Large intestine (tissue), 3 donors: ENCODE results near the gene RBBP7. TPM values are rescaled to one million over a fixed set of nuclear protein-coding genes. Genes with fewer than 3 reads are reported as not detected.

Source experiments
- DNase-seq, 2 donors: peaks; one replicate each; pipeline versions ENCODE4 v3.0.0 to v3.0.0-alpha.2; 2013
- H3K27ac ChIP-seq: one replicate; pipeline ENCODE4 v1.5.1; 2013; ENCODE audit warnings: low read length
- H3K27me3 ChIP-seq: 2 replicates; pipeline ENCODE4 v1.6.1; 2013; ENCODE audit warnings: low read length; ENCODE audit not compliant: control insufficient read depth, insufficient read depth
- H3K36me3 ChIP-seq: 2 replicates; pipeline ENCODE4 v1.6.1; 2013; ENCODE audit warnings: low read length; ENCODE audit not compliant: control insufficient read depth, insufficient read depth
- H3K4me1 ChIP-seq: one replicate; pipeline ENCODE4 v1.6.1; 2013; ENCODE audit warnings: low read length; ENCODE audit not compliant: control insufficient read depth, insufficient read depth
- H3K4me3 ChIP-seq: one replicate; pipeline ENCODE4 v1.5.1; 2013; ENCODE audit warnings: low read length
- H3K9me3 ChIP-seq: one replicate; pipeline ENCODE4 v1.6.1; 2013; ENCODE audit warnings: mild to moderate bottlenecking, low read depth, low read length, moderate library complexity; ENCODE audit not compliant: control insufficient read depth
- WGBS: methylation state at CpG from one replicate; pipeline ENCODE4 v1.1.5; 2013; ENCODE audit warnings: low lambda C conversion rate; ENCODE audit not compliant: insufficient coverage; 5-methylcytosine and 5-hydroxymethylcytosine counted together
- polyA plus RNA-seq: library from polyadenylated mRNA; unstranded; fragments of 120-200 nt; gene quantifications from one replicate; pipeline ENCODE4 v1.2.1, GENCODE V29; 2013

Gene RBBP7
- polyA plus RNA-seq, 1 donor: 132 TPM

DNA sequence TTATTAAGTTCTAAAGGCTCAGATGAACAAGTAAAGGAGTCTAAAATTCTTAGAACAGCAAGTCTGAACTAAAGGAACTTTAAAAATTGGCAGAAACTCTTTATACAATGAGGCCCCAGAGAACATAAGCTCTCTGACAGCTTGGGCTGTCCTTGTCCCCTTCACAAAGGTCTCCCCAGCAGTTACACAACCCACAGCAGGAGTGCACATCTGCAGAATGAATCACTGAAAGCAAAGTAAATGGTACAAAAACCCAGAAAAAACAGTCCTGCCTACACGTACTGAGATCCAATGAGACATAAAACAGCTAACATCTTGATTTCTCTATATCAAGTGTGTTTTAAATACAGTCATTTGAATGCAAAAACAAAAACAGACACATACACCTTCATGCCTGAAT is 18.7 kb downstream of the RBBP7 start:
- no peaks in the 10 kb centered on the region for H3K4me1 ChIP-seq
- H3K27ac ChIP-seq: no peak overlapping the region
- H3K4me3 ChIP-seq: no peak overlapping the region
- no peaks in the 10 kb centered on the region for H3K9me3 ChIP-seq
- no peaks in the 10 kb centered on the region for H3K27me3 ChIP-seq
- peaks cover 44% of the 10 kb centered on the region for H3K36me3 ChIP-seq
- DNase-seq: no peak
- WGBS: no CpG with 5 or more reads among the region's 1 CpG

DNA sequence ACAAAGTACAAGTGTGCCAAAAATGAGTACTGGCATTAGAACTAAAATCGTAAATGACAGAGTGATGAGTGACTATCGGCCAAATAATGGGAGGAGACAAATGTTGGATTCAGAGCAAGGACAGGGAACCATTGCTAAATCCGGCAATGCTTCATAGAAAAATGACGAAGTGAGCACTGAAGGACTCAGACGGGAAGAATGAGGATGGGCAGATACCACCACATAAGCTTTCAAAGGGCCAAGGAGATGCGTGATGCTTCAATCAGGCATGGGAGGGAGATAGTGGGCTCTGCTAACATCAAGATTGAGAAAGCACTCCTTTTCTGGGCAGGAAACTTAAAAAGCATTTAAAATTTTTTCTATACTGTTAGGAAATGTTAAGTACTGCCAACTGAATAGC is 21.6 kb downstream of the RBBP7 start:
- H3K27ac ChIP-seq: no peak overlapping the region
- WGBS: no CpG with 5 or more reads among the region's 6 CpGs
- H3K4me3 ChIP-seq: no peak overlapping the region

DNA sequence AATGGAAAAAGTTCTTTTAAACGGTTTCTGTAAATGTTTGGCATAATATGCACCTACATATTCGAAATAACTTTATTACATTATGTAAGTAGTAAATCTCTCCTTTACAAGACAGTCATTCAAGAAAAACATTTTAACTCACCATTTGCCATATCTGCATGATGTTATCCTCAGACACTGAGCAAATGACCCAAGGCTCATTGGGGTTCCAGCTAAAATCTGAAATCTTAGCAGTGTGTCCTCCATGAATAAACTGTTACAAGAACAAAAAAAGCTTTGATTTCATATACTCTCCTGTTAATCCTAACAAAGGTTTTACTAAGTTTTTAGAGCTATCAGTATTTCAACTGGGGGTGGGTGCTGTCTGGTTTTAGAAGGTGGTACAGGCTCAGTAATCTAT is 24.5 kb downstream of the RBBP7 start:
- peaks cover 36% of the 10 kb centered on the region for H3K36me3 ChIP-seq
- no peaks in the 10 kb centered on the region for H3K4me1 ChIP-seq
- no peak overlapping the region for H3K27ac ChIP-seq
- H3K9me3 ChIP-seq: no peaks in the 10 kb centered on the region
- H3K4me3 ChIP-seq: no peak overlapping the region
- H3K27me3 ChIP-seq: no peaks in the 10 kb centered on the region
- DNase-seq: no peak
- WGBS: no CpG with 5 or more reads among the region's 2 CpGs

More for the DNA sequence above, 21.6 kb downstream of the RBBP7 start:
- H3K9me3 ChIP-seq: no peaks in the 10 kb centered on the region
- no peaks in the 10 kb centered on the region for H3K27me3 ChIP-seq
- peaks cover 43% of the 10 kb centered on the region for H3K36me3 ChIP-seq
- H3K4me1 ChIP-seq: no peaks in the 10 kb centered on the region
- no peak for DNase-seq

DNA sequence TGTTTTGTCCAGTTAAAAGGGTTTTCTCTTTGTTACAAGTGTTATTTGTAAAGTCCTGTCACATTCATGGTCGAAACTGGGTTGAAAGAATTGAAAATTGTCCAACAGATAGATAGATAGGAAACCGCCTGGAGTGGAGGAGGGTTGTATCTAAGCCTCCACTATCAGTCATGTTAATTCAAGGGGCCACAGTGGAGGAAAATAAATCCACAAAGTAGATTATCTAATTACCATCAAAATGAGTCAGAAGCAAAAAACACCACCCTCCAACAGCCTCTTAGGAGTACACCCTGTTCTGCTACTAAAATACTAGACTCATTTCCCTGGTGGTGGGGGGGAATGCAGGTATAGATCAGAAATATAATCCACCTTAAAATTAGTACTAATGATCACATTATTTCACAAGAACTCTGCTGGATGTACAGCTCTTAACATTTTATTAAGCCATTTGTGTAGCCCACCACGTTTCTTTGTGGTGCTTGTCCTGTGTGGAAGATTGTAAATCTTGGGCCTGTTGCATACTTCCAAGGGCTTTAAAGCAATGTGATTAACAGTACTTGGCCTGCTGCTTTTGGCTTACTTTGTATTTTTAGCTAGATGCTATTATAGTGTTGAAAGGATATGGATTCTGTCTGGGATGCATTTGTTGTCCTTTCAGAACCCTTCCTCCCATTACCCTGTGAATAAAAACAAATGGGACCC is 26.8 kb downstream of the RBBP7 start:
- Histone ChIP-seq H3K27me3 (no peaks in the 10 kb centered on the region), H3K9me3 (no peaks in the 10 kb centered on the region), H3K4me3 (no peak overlapping the region), H3K27ac (no peak overlapping the region), H3K4me1 (no peaks in the 10 kb centered on the region), H3K36me3 (peaks cover 31% of the 10 kb centered on the region)
- no CpG with 5 or more reads among the region's 3 CpGs for WGBS
- DNase-seq: no peak

- H3K27me3 ChIP-seq: no peaks in the 10 kb centered on the region
- H3K27ac ChIP-seq: no peak overlapping the region
- no CpG with 5 or more reads among the region's 3 CpGs for WGBS
- H3K9me3 ChIP-seq: no peaks in the 10 kb centered on the region
- H3K4me1 ChIP-seq: no peaks in the 10 kb centered on the region
- peaks cover 27% of the 10 kb centered on the region for H3K36me3 ChIP-seq
- no peak overlapping the region for H3K4me3 ChIP-seq
- DNase-seq: no peak
Measured at GRCh38 chrX:16842684-16843083, 27.5 kb downstream of the RBBP7 start.

GRCh38 chrX:16839852-16840460 is 30.2 kb downstream of the RBBP7 start:
- no CpG with 5 or more reads among the region's 14 CpGs for WGBS
- no peak overlapping the region for H3K27ac ChIP-seq
- no peak for DNase-seq
- H3K36me3 ChIP-seq: peaks cover 23% of the 10 kb centered on the region
- no peaks in the 10 kb centered on the region for H3K9me3 ChIP-seq
- H3K27me3 ChIP-seq: no peaks in the 10 kb centered on the region
- H3K4me1 ChIP-seq: no peaks in the 10 kb centered on the region
- H3K4me3 ChIP-seq: no peak overlapping the region

GRCh38 chrX:16839219-16839851 is 30.8 kb downstream of the RBBP7 start:
- no peak for DNase-seq
- Histone ChIP-seq H3K4me1 (no peaks in the 10 kb centered on the region), H3K9me3 (no peaks in the 10 kb centered on the region), H3K27ac (no peak overlapping the region), H3K4me3 (no peak overlapping the region), H3K27me3 (no peaks in the 10 kb centered on the region), H3K36me3 (peaks cover 24% of the 10 kb centered on the region)
- WGBS: no CpG with 5 or more reads among the region's 5 CpGs

- Histone ChIP-seq H3K4me3 (no peak overlapping the region), H3K9me3 (no peaks in the 10 kb centered on the region), H3K4me1 (no peaks in the 10 kb centered on the region), H3K36me3 (peaks cover 26% of the 10 kb centered on the region), H3K27me3 (no peaks in the 10 kb centered on the region), H3K27ac (no peak overlapping the region)
- WGBS: no CpG with 5 or more reads among the region's 11 CpGs
- DNase-seq: no peak
Measured at GRCh38 chrX:16838202-16839066, 31.7 kb downstream of the RBBP7 start.

- Histone ChIP-seq H3K27me3 (no peaks in the 10 kb centered on the region), H3K9me3 (no peaks in the 10 kb centered on the region), H3K36me3 (peaks cover 32% of the 10 kb centered on the region), H3K4me1 (no peaks in the 10 kb centered on the region), H3K4me3 (no peak overlapping the region), H3K27ac (no peak overlapping the region)
- no CpG with 5 or more reads among the region's 9 CpGs for WGBS
- peak in 1 of 2 donors; percentile 41 for DNase-seq
Measured at GRCh38 chrX:16836371-16836770, 33.8 kb downstream of the RBBP7 start.

DNA sequence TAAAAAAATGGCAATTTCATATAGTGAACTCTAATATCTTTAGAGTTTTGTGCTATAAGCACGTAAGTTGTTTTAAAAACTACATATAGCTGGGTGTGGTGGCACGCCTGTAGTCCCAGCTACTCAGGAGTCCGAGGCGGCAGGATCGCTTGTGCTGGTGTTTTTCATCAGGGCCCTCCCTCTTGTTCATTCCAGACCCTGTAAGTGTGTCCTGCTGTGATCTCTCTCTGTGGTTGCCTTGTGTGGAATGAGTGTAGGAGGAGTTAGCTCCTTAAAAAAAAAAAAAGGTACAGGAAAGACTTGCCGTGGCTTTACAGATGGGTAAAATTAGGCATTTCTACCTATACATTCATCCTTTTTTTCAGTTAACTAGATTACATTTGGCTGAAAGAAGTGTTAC is 35.4 kb downstream of the RBBP7 start:
- no peak for DNase-seq
- no CpG with 5 or more reads among the region's 6 CpGs for WGBS
- Histone ChIP-seq H3K27ac (no peak overlapping the region), H3K4me1 (no peaks in the 10 kb centered on the region), H3K27me3 (no peaks in the 10 kb centered on the region), H3K4me3 (no peak overlapping the region), H3K36me3 (peaks cover 29% of the 10 kb centered on the region), H3K9me3 (no peaks in the 10 kb centered on the region)
